NT2/D1 (cell line): ENCODE measurements around the gene LIMA1.
A peak's percentile ranks its signal among the peaks of the same experiment; 100 is the strongest.

Experiments
- DNase-seq: peaks from one replicate; pipeline ENCODE4 v3.0.0-alpha.2; 2011; ENCODE audit warnings: low read depth, low spot score
- H3K27me3 ChIP-seq: 2 replicates; pipeline ENCODE4 v1.6.0; 2011; ENCODE audit warnings: mild to moderate bottlenecking; ENCODE audit not compliant: insufficient read length, insufficient read depth
- H3K36me3 ChIP-seq: 2 replicates; pipeline ENCODE4 v1.6.1; 2011; ENCODE audit warnings: mild to moderate bottlenecking, low read length, mixed read lengths; ENCODE audit not compliant: insufficient read depth, insufficient read length
- H3K4me1 ChIP-seq: 2 replicates; pipeline ENCODE4 v1.5.1; 2011; ENCODE audit not compliant: insufficient read depth, insufficient read length
- H3K4me3 ChIP-seq: 2 replicates; pipeline ENCODE4 v1.5.1; 2011; ENCODE audit warnings: low read depth; ENCODE audit not compliant: insufficient read length
- H3K9ac ChIP-seq: 2 replicates; pipeline ENCODE4 v1.6.0; 2011; ENCODE audit warnings: low read depth; ENCODE audit not compliant: insufficient read length
- H3K9me3 ChIP-seq: 2 replicates; pipeline ENCODE4 v1.5.1; 2011; ENCODE audit warnings: mild to moderate bottlenecking, low read length; ENCODE audit not compliant: insufficient read depth
- SUZ12 ChIP-seq: IDR thresholded peaks from 2 replicates; pipeline ENCODE4 v1.6.1; 2011; ENCODE audit not compliant: insufficient read length, insufficient read depth; ENCODE audit errors: extremely low read depth
- YY1 ChIP-seq: IDR thresholded peaks from 2 replicates; pipeline ENCODE4 v1.6.1; 2011; ENCODE audit not compliant: insufficient read length, insufficient read depth
- ZNF274 ChIP-seq: IDR thresholded peaks from 2 replicates; pipeline ENCODE4 v1.6.1; 2011; ENCODE audit warnings: mild to moderate bottlenecking, low read depth, low read length

Gene LIMA1

GRCh38 chr12:50185301-50185895 lies 97.9 kb downstream of the LIMA1 start:
- no peak for DNase-seq
- Histone ChIP-seq H3K4me1 (peaks cover 6% of the 10 kb centered on the region), H3K9me3 (no peaks in the 10 kb centered on the region), H3K4me3 (no peak overlapping the region), H3K27me3 (no peaks in the 10 kb centered on the region), H3K36me3 (peaks cover 36% of the 10 kb centered on the region), H3K9ac (no peak overlapping the region)
- TF ChIP-seq SUZ12 = no peak
- no peak for TF ChIP-seq ZNF274
- TF ChIP-seq YY1 = no peak

GRCh38 chr12:50184261-50184660 lies 99.1 kb downstream of the LIMA1 start:
- DNase-seq = no peak
- Histone ChIP-seq H3K9ac (no peak overlapping the region), H3K9me3 (no peaks in the 10 kb centered on the region), H3K27me3 (no peaks in the 10 kb centered on the region), H3K36me3 (peaks cover 44% of the 10 kb centered on the region), H3K4me3 (no peak overlapping the region), H3K4me1 (peaks cover 6% of the 10 kb centered on the region)
- TF ChIP-seq ZNF274 = no peak
- TF ChIP-seq YY1 = no peak
- TF ChIP-seq SUZ12 = no peak

DNA sequence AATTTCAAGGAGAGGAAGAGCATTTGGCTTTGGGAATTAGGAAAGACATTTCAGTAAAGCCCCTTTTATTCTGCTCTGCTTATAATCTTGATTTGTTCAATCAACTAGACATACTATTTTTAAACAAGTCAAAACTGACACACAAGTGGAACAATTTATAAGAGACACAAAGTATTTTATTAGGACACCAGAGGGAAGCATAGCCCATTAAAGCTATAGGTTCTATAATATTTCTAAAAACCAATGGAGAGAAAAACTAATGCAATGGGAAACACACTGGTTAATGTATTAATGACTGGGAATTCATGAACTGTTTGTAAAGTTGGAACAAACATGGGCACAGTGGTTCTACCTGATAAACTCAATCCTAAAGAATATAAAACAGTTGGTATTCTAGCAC lies 100.9 kb downstream of the LIMA1 start:
- H3K36me3 ChIP-seq = peaks cover 41% of the 10 kb centered on the region

DNA sequence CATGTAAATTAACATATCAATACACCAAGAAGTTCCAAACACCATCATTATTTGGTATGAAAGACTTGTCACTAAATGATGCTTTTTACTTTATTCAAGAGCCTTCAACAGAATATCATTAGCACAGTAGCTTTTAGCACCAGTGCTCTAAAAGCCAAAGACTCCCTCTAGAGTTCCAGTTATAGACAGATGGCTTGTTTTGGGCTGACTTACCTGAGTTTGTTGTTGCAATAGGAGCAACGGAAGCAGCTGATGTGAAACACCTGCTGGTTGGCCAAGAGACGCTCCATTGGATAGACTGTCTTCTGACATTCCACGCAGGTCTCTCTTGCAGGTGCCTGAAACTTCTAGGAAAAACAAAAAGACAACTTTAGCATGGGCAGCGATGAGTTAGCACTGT lies 101.6 kb downstream of the LIMA1 start:
- DNase-seq = no peak
- Histone ChIP-seq H3K9me3 (no peaks in the 10 kb centered on the region), H3K27me3 (no peaks in the 10 kb centered on the region), H3K4me1 (peaks cover 3% of the 10 kb centered on the region), H3K4me3 (no peak overlapping the region), H3K36me3 (peaks cover 48% of the 10 kb centered on the region), H3K9ac (no peak overlapping the region)
- TF ChIP-seq ZNF274 (no peak), SUZ12 (no peak), YY1 (no peak)

More for the DNA sequence above, 100.9 kb downstream of the LIMA1 start:
- no peaks in the 10 kb centered on the region for H3K27me3 ChIP-seq
- TF ChIP-seq YY1 (no peak), ZNF274 (no peak), SUZ12 (no peak)
- H3K9ac ChIP-seq = no peak overlapping the region
- peaks cover 3% of the 10 kb centered on the region for H3K4me1 ChIP-seq
- no peak for DNase-seq
- no peak overlapping the region for H3K4me3 ChIP-seq
- no peaks in the 10 kb centered on the region for H3K9me3 ChIP-seq

- Histone ChIP-seq H3K4me3 (no peak overlapping the region), H3K27me3 (no peaks in the 10 kb centered on the region), H3K9me3 (no peaks in the 10 kb centered on the region), H3K9ac (no peak overlapping the region), H3K36me3 (peaks cover 35% of the 10 kb centered on the region), H3K4me1 (no peaks in the 10 kb centered on the region)
- no peak for DNase-seq
- TF ChIP-seq ZNF274 (no peak), SUZ12 (no peak), YY1 (no peak)
Observed at GRCh38 chr12:50175716-50176026, 107.6 kb downstream of the LIMA1 start.

DNA sequence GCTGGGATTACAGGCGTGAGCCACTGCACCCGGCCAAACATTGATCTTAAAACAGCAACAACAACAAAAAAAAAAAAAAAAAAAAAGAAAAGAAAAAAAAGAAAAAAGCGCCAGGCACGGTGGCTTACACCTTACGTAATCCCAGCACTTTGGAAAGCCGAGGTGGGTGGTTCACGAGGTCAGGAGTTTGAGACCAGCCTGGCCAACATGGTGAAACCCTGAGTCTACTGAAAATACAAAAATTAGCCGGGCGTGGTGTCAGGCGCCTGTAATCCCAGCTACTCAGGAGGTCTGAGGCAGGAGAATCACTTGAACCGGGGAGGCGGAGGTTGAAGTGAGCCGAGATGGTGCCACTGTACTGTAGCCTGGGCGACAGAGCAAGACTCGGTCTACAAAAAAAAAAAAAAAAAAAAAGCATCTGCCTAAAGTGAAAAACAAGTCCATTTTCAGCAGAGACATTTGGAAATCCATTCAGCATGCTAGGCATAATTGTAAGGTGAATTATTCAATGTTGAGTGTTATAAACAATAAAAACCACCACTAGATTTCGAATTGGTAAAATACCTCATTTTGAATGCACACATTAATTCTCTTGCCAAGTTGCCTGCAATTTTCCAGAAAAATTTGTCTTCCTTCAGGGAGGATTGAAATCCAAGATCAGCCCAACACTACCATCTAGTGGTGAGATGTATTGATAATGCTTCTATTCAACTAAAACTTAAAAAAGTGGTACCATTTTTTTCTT lies 108.2 kb downstream of the LIMA1 start:
- no peaks in the 10 kb centered on the region for H3K27me3 ChIP-seq
- no peak overlapping the region for H3K9ac ChIP-seq
- no peaks in the 10 kb centered on the region for H3K4me1 ChIP-seq
- peaks cover 4% of the 10 kb centered on the region; the same call in 1 of the 2 replicates for H3K9me3 ChIP-seq
- peak; percentile 76 for DNase-seq
- H3K36me3 ChIP-seq = peaks cover 30% of the 10 kb centered on the region
- TF ChIP-seq SUZ12 (no peak), YY1 (no peak), ZNF274 (no peak)
- no peak overlapping the region for H3K4me3 ChIP-seq

DNA sequence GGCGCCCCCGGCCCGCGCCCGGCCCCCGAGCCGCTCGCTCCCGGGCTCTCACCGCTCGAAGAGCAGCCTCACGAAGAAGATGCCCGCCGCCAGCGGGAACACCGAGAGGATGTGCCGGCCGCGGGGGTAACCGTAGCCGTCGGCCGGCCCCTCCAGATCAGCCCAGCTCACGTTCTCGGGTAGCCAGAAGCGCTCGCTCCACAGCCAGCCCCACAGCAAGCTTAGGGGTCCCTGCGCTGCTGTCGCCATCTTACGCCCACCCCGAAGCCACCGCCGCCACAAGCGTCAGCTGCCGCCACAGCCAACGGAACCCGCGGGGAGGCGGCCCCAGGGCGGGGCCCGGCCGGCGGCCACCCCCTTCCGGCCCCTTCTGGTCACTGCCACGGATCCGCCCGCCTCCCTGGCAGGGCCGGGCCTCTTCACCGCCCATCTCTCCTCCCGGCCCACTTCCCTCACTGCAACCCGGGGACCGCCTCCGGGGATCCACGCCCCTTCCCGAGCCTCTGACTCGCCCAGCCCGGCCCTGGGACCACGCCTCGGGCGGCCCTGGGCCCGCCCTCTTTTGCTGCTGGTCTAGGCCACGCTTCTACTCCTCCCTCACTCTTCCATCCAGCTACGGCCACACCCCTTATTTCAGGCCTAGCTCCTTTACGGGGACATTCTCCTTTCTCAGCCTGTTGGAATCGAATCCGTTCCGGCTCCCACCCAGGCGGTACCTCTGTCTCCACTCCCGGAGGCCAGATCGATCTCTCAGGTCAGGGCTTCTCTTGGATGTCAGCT lies 116.1 kb downstream of the LIMA1 start, which contains the start of gene CERS5:
Gene CERS5, minus strand, starts transcription at position 321 of the 780 bp plus-strand sequence. Its CDS starts 72 bp downstream, at position 249.
- no peak for TF ChIP-seq ZNF274
- peak; percentile 39 for TF ChIP-seq YY1
- no peak for TF ChIP-seq SUZ12
- no peaks in the 10 kb centered on the region for H3K27me3 ChIP-seq
- no peaks in the 10 kb centered on the region for H3K4me1 ChIP-seq
- peak; percentile 98 for DNase-seq
- peak within 1 kb of the TSS; percentile 98 for H3K9ac ChIP-seq
- H3K9me3 ChIP-seq = peaks cover 16% of the 10 kb centered on the region; the same call in 1 of the 2 replicates
- peak within 1 kb of the TSS; percentile 94 for H3K4me3 ChIP-seq
- H3K36me3 ChIP-seq = peaks cover 10% of the 10 kb centered on the region
